Activated CD4-positive, CD25-positive, alpha-beta regulatory T cell treated with anti-CD3 and anti-CD28 coated beads, Interleukin-2, amount 50 U/mL, for 16 hours (primary cell): Measurements from ENCODE around the gene UNC79.

Experiments used
- DNase-seq: peaks from one replicate; pipeline ENCODE4 v3.0.0-alpha.2; 2020; ENCODE audit warnings: low read depth, low spot score

The UNC79 gene

DNA sequence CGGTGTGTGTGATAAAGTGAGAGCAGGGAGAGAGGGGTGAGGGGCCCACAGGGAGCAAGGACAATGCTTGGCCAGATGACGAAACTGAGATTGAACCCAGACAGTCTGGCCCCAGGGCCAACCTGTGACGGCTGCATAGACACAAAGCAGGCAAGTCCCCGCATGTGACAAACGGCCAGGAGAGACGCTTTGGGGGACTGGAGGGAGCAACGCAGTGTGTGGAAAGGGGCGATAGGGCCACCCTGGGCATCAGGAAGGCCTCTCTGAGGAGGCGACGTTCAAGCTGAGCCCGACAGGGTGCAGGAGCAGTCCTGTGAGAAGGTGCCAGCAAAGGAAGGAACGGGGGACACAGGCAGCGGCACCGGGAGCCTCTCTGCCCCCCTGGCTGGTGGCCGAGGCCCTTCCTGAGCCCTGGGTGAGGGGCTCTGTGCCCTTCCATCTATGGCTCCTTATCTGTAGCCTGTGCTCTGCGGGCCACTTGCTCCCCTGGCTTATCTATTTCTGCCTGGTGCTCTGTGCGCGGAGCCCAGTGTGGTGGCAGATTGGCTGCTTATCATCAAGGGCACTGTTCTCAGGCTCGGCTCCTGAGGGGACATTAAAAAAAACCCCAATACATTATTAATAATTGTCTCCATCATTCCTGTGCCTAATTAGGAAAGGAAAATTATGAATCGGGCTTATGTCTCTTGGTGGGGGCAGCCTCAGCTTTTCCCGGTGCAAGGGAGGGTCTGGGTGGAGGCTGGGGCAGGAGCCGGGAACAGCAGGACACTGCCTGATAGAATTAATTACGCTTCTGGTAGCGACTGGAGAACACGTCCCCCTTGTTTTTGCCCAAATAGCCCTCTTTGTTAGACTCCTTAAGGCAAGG, 317.7 kb downstream of the UNC79 start:
- no peak for DNase-seq

DNA sequence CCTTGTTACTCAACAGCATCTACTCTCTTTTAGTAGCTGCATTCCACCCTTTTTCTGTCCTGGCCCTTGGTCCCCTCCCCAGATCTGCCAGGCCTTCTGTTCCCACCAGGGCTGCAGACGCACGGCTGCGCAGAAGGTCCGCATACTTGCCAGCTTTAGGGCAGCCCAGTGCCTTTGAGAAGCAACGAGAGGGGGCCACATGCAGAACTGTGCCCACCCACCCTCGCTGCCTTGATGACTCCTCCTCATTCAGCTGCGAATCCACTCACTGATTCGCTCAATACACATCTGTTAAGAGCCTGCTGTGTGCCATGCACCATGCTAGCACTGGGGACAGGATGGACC, 318.3 kb downstream of the UNC79 start:
- no peak for DNase-seq

DNA sequence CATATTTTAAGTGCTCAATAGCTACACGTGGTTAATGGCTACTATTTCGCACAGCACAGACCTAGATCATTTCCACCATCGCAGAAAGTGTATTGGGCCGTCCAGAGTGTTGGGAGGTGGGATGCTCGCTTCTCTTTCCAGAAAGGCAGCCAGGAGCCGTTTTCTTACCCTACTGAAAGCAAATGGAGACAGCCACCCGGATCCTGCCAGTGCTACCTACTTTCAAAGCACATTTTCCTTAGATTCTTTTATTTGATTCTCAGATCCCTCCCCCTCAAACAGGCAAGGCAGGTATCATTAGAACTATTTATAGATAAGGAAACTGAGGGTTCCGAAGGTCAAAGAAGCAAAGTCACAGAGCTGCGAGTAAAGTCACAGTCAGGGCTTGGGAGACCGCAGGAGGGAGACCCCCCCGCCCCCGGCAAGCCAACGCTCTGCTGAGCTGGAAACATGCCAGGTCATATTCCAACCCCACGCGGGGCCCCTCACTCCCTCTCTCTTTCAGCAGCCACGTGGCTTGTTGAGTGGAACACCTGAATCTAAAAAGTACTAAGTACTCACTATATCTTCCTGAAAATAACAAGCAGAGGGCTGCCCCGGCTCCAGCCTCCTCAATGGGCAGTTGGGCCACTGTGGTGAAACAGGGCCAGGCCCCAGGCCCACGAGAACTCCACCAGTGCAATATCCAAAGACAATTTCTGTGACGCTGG, 321.4 kb downstream of the UNC79 start:
- no peak for DNase-seq

DNA sequence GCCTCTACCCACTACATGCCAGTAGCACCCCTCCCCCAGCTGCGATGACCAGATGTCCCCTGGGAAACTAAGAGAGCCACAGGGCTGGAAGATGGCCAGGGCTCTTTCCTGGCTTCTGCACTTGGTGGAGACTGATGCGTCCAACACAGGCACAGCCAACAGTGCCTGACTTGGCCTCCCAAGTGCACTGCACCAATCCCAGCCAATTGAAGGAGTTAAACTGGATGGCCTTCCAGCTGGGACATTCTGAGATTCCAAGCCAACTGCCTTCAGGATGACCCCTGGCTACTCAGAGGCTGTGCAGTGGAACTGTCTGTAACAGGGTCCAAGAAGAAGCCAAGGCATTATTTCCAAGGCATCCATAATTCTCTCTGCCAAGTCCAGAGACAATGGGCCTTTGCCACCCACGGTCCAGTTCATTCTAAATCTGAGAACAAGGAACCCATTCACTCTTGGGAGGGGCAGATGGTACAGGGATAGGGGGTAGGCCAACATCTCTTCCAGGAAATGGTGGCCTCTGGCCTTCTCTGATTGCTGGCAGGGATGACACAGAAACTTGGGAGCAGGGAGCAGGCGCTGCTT, 322.3 kb downstream of the UNC79 start:
- DNase-seq, result no peak

DNA sequence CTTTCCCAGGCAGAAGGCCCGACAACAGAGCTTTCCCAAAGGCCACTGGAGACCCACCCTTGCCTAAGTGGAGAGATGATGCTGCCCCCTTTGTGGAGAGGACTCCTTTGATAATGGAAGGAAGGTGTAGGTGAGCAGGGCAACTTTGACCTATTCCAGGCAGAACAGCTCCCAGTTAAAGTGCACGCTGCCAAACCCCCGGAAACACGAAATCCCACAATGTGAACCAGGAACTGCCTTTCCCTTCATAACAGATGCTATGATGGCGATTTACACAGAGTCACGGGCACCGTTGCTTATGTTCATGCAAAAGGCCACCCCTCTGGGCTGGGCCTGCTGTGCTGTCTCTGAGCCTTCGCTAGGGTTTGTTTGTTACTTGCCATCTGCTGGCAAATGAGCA, 322.9 kb downstream of the UNC79 start:
- DNase-seq, result no peak

DNA sequence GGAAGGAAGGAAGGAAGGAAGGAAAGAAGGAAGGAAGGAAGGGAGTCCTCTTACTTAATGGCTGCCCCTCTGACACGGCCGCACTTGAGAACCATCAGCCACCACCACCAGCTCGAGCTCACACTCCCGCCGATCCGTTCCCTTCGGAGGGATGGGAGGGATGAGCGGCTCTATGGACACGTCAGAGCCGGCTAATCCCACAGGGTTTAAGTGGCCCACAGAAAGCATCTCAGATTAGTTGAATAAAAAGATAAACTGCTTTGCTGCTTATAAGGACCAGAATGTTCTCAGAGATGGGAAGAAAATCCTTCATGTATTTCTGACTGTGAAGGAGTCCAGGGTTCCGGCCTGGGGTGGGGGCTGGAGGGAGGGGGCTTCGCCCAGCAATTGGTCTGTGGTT, 326.5 kb downstream of the UNC79 start:
- DNase-seq, result no peak
